Epithelial cell of alveolus of lung (primary cell): ENCODE results near the gene ZC3H12A. TPM values are rescaled to one million over a fixed set of nuclear protein-coding genes. Genes with fewer than 3 reads are reported as not detected.

Experiments used
- total RNA-seq: library from RNA; depleted of rRNA; stranded (reverse); fragments of >200 nt; gene quantifications from 2 replicates; pipeline ENCODE4 v1.2.1, GENCODE V29; 2015

ZC3H12A gene
- total RNA-seq = 15.0 and 43.6 TPM in 2 replicates

GRCh38 chr1:37474046-37474696 is at the start of gene ZC3H12A:
TSS of gene ZC3H12A (plus strand) at chr1:37474580. CDS start at chr1:37475497, 917 bp downstream.

GRCh38 chr1:37514350-37515184 is 40.2 kb downstream of the ZC3H12A start, which contains the start of gene MEAF6:
TSS of gene MEAF6 (minus strand) at chr1:37514766. CDS start at chr1:37514746, 20 bp downstream.

Other genes starting within 250 kb of the ZC3H12A start
- 54.8 and 58.7 TPM in 2 replicates for gene MEAF6, start 40.2 kb downstream of the ZC3H12A start, total RNA-seq
- gene SNIP1, start 79.7 kb downstream of the ZC3H12A start, total RNA-seq = 17.7 and 21.2 TPM in 2 replicates
- 8.0 and 12.6 TPM in 2 replicates for gene DNALI1, start 82.4 kb downstream of the ZC3H12A start, total RNA-seq
- gene GNL2, start 121.4 kb downstream of the ZC3H12A start, total RNA-seq = 23.2 and 40.1 TPM in 2 replicates
- under 0.01 and 0.08 TPM in 2 replicates for gene RSPO1, start 160.3 kb downstream of the ZC3H12A start, total RNA-seq
- gene CDCA8, start 217.9 kb downstream of the ZC3H12A start, total RNA-seq = 6.2 and 17.8 TPM in 2 replicates